Activated CD8-positive, alpha-beta memory T cell treated with anti-CD3 and anti-CD28 coated beads for 36 hours (primary cell): Measurements from ENCODE around the gene CMTM7. TPM values are rescaled to one million over a fixed set of nuclear protein-coding genes. Genes with fewer than 3 reads are reported as not detected.

Source experiments
- CTCF ChIA-PET: fragments of 350-600 bp; sonication (Branson Sonifier 250); formaldehyde crosslinking; loops from one replicate; lab custom pipeline; 2021; ENCODE audit warnings: antibody characterized with exemption; lab: Charles Lee
- POLR2A ChIA-PET: fragments of 350-600 bp; sonication (Branson Sonifier 250); formaldehyde crosslinking; loops from one replicate; lab custom pipeline; 2021; ENCODE audit warnings: antibody characterized with exemption; lab: Charles Lee
- total RNA-seq, 2 experiments: library from RNA; stranded (reverse); gene quantifications; one replicate each; pipeline ENCODE4 v1.2.3, GENCODE V29; 2021

The CMTM7 gene
- total RNA-seq, 2 experiments from 2014 or later, result 44.2 to 47.6 TPM

- CTCF ChIA-PET, result interaction anchor here (0.8 to 2.1 kb wide), 4 partner anchors 11 to 25 kb away, joined by 3 to 9 read pairs (median 4); no protein-coding TSS in a partner anchor
- POLR2A ChIA-PET, result no interaction called here
Measured at GRCh38 chr3:32448686-32449474, 57.2 kb downstream of the CMTM7 start.

- CTCF ChIA-PET, result interaction anchor here (1.7 to 2.1 kb wide), 3 partner anchors 11 to 19 kb away, joined by 3 to 9 read pairs (median 4); no protein-coding TSS in a partner anchor
- POLR2A ChIA-PET, result no interaction called here
Measured at GRCh38 chr3:32449691-32450090, 58.0 kb downstream of the CMTM7 start.

GRCh38 chr3:32450426-32450825 is 58.8 kb downstream of the CMTM7 start:
- ChIA-PET POLR2A (no interaction called here), CTCF (interaction anchor here (1.1 to 1.8 kb wide), 2 partner anchors 17 to 76 kb away, joined by 4 read pairs; no protein-coding TSS in a partner anchor)

- CTCF ChIA-PET, result interaction anchor here (1.1 to 1.8 kb wide), 2 partner anchors 16 to 77 kb away, joined by 4 read pairs; no protein-coding TSS in a partner anchor
Measured at GRCh38 chr3:32450992-32451659, 59.5 kb downstream of the CMTM7 start.

GRCh38 chr3:32452009-32452408 is 60.4 kb downstream of the CMTM7 start:
- CTCF ChIA-PET, result interaction anchor here (0.7 kb wide), 1 partner anchor 56 kb away, joined by 4 read pairs; no protein-coding TSS in a partner anchor
- POLR2A ChIA-PET, result no interaction called here

More at GRCh38 chr3:32450992-32451659, 59.5 kb downstream of the CMTM7 start:
- POLR2A ChIA-PET, result no interaction called here

GRCh38 chr3:32453346-32453745 is 61.7 kb downstream of the CMTM7 start:
- ChIA-PET CTCF (no interaction called here), POLR2A (no interaction called here)

GRCh38 chr3:32454111-32454510 is 62.5 kb downstream of the CMTM7 start:
- ChIA-PET CTCF (interaction anchor here (1.0 kb wide), 1 partner anchor 78 kb away, joined by 3 read pairs; no protein-coding TSS in a partner anchor), POLR2A (no interaction called here)

- ChIA-PET CTCF (interaction anchor here (1.0 to 1.8 kb wide), 3 partner anchors 13 to 79 kb away, joined by 3 to 8 read pairs (median 3); no protein-coding TSS in a partner anchor), POLR2A (no interaction called here)
Measured at GRCh38 chr3:32454731-32455608, 63.3 kb downstream of the CMTM7 start.

- CTCF ChIA-PET, result interaction anchor here (1.2 to 1.8 kb wide), 2 partner anchors 12 to 14 kb away, joined by 3 to 8 read pairs; no protein-coding TSS in a partner anchor
- POLR2A ChIA-PET, result interaction anchor here (0.7 kb wide), 1 partner anchor 12 kb away, joined by 3 read pairs; no protein-coding TSS in a partner anchor
Measured at GRCh38 chr3:32455609-32456428, 64.2 kb downstream of the CMTM7 start.

- ChIA-PET POLR2A (interaction anchor here (0.7 kb wide), 1 partner anchor 11 kb away, joined by 3 read pairs; no protein-coding TSS in a partner anchor), CTCF (interaction anchor here (1.2 to 1.8 kb wide), 2 partner anchors 11 to 28 kb away, joined by 4 to 8 read pairs; no protein-coding TSS in a partner anchor)
Measured at GRCh38 chr3:32456429-32457130, 64.9 kb downstream of the CMTM7 start.

GRCh38 chr3:32457971-32458471 is 66.4 kb downstream of the CMTM7 start:
- ChIA-PET CTCF (interaction anchor here (1.2 kb wide), 2 partner anchors 10 to 29 kb away, joined by 4 to 8 read pairs; no protein-coding TSS in a partner anchor), POLR2A (no interaction called here)

- ChIA-PET CTCF (interaction anchor here (0.6 to 1.4 kb wide), 4 partner anchors 8 to 614 kb away, joined by 3 to 5 read pairs (median 4); no protein-coding TSS in a partner anchor), POLR2A (interaction anchor here (1.2 kb wide), 1 partner anchor 38 kb away, joined by 3 read pairs; no protein-coding TSS in a partner anchor)
Measured at GRCh38 chr3:32459450-32459849, 67.8 kb downstream of the CMTM7 start.

GRCh38 chr3:32460031-32460749 is 68.5 kb downstream of the CMTM7 start:
- CTCF ChIA-PET, result interaction anchor here (1.2 to 1.4 kb wide), 2 partner anchors 11 to 45 kb away, joined by 3 to 5 read pairs; no protein-coding TSS in a partner anchor
- POLR2A ChIA-PET, result interaction anchor here (1.2 kb wide), 1 partner anchor 39 kb away, joined by 3 read pairs; no protein-coding TSS in a partner anchor

- POLR2A ChIA-PET, result interaction anchor here (1.2 kb wide), 1 partner anchor 40 kb away, joined by 3 read pairs; no protein-coding TSS in a partner anchor
- CTCF ChIA-PET, result interaction anchor here (1.2 kb wide), 1 partner anchor 12 kb away, joined by 3 read pairs; no protein-coding TSS in a partner anchor
Measured at GRCh38 chr3:32460817-32461496, 69.3 kb downstream of the CMTM7 start.
